H1 (cell line): ENCODE data around the gene LCE2C. TPM values are rescaled to one million over a fixed set of nuclear protein-coding genes. Genes with fewer than 3 reads are reported as not detected.

Source experiments
- CTCF ChIA-PET: fragments of 300-600 bp; sonication (Branson Sonifier 250); formaldehyde crosslinking; loops from one replicate; lab custom pipeline; 2021; ENCODE audit not compliant: partially characterized antibody; lab: Charles Lee
- POLR2A ChIA-PET: fragments of 300-600 bp; sonication (Branson Sonifier 250); formaldehyde crosslinking; loops from one replicate; lab custom pipeline; 2021; ENCODE audit warnings: inconsistent platforms; ENCODE audit not compliant: partially characterized antibody; lab: Charles Lee
- DNase-seq, 2 experiments: peaks; one replicate each; pipeline versions ENCODE4 v3.0.0 to v3.0.0-alpha.2; 2010 to 2022; ENCODE audit warnings: low spot score in 2 of 2, low read depth in 1 of 2, mixed read lengths in 1 of 2
- FAIRE-seq: peaks from 2 replicates; lab custom pipeline; 2011; peaks lifted over from hg19 to GRCh38; lab: Jason Lieb, UNC
- H2AFZ ChIP-seq: 2 replicates; pipeline ENCODE4 v1.8.1; 2012; ENCODE audit warnings: low read length, inconsistent platforms
- H2AK5ac ChIP-seq: 2 replicates; pipeline ENCODE4 v1.6.1; 2013; ENCODE audit warnings: low read depth, low read length
- H2BK120ac ChIP-seq: replicated peaks from 2 replicates; pipeline ENCODE3; 2013; ENCODE audit warnings: low read depth, low read length, inconsistent platforms
- H2BK12ac ChIP-seq: 2 replicates; pipeline ENCODE4 v1.6.1; 2013; ENCODE audit warnings: low read depth, low read length
- H2BK15ac ChIP-seq: 2 replicates; pipeline ENCODE4 v1.6.1; 2013; ENCODE audit warnings: low read length
- H2BK20ac ChIP-seq: 2 replicates; pipeline ENCODE4 v1.6.1; 2013; ENCODE audit warnings: low read length
- H2BK5ac ChIP-seq: 2 replicates; pipeline ENCODE4 v1.6.1; 2013; ENCODE audit warnings: low read depth, low read length
- H3K14ac ChIP-seq: 2 replicates; pipeline ENCODE4 v1.6.1; 2013; ENCODE audit warnings: inconsistent platforms; ENCODE audit not compliant: insufficient read length
- H3K18ac ChIP-seq: 2 replicates; pipeline ENCODE4 v1.6.1; 2013; ENCODE audit warnings: low read length; ENCODE audit errors: extremely low read depth
- H3K23ac ChIP-seq: 2 replicates; pipeline ENCODE4 v1.6.1; 2013; ENCODE audit warnings: inconsistent platforms; ENCODE audit not compliant: insufficient read length
- H3K23me2 ChIP-seq: 2 replicates; pipeline ENCODE4 v1.6.1; 2013; ENCODE audit warnings: low read depth, low read length
- H3K27ac ChIP-seq: 2 replicates; pipeline ENCODE4 v1.6.1; 2011; ENCODE audit warnings: low read depth, low read length, inconsistent platforms
- H3K27me3 ChIP-seq, 4 experiments: replicated peaks in 1 of 4; 1 replicate in 1 of 4; 2 replicates in 3 of 4; pipeline versions ENCODE4 v1.6.1 to v1.8.1; 2011 to 2013; ENCODE audit warnings: low read length in 3 of 4, mild to moderate bottlenecking in 3 of 4, inconsistent platforms in 2 of 4, mixed read lengths in 2 of 4, moderate library complexity in 1 of 4; ENCODE audit not compliant: control insufficient read depth in 3 of 4, insufficient read depth in 3 of 4; ENCODE audit errors: extremely low read depth in 1 of 4
- H3K36me3 ChIP-seq, 4 experiments: 2 replicates each; pipeline versions ENCODE4 v1.6.1 to v1.8.1; 2011 to 2013; ENCODE audit warnings: mild to moderate bottlenecking in 4 of 4, low read length in 3 of 4, moderate library complexity in 2 of 4, control low read depth in 1 of 4, inconsistent platforms in 1 of 4; ENCODE audit not compliant: insufficient read depth in 4 of 4, control insufficient read depth in 2 of 4
- H3K4ac ChIP-seq: replicated peaks from 2 replicates; pipeline ENCODE3; 2013; ENCODE audit warnings: low read length, low read depth, mixed read lengths, inconsistent platforms; ENCODE audit not compliant: insufficient read length
- H3K4me1 ChIP-seq, 4 experiments: replicated peaks in 1 of 4; 1 replicate in 1 of 4; 2 replicates in 3 of 4; pipeline versions ENCODE4 v1.6.1 to v1.8.1; 2011 to 2013; ENCODE audit warnings: low read length in 3 of 4, inconsistent platforms in 2 of 4, mixed read lengths in 1 of 4; ENCODE audit not compliant: insufficient read depth in 4 of 4, control insufficient read depth in 3 of 4
- H3K4me2 ChIP-seq, 2 experiments: 2 replicates each; pipeline versions ENCODE4 v1.6.1 to v1.8.1; 2011 to 2013; ENCODE audit warnings: low read depth in 2 of 2, low read length in 2 of 2, control low read depth in 1 of 2, inconsistent platforms in 1 of 2, mild to moderate bottlenecking in 1 of 2; ENCODE audit not compliant: insufficient read depth in 1 of 2
- H3K4me3 ChIP-seq, 4 experiments: fragments of 200-600, 300-600 bp in 1 of 4; sonication (generic), shearing (Covaris generic), sonication (Bioruptor Twin) in 1 of 4; 2 replicates each; pipeline versions ENCODE4 v1.5.1 to v1.8.1; 2011 to 2016; ENCODE audit warnings: low read length in 4 of 4, low read depth in 3 of 4, control low read depth in 2 of 4, inconsistent platforms in 2 of 4, mild to moderate bottlenecking in 2 of 4, mixed read lengths in 1 of 4, moderate library complexity in 1 of 4; ENCODE audit not compliant: insufficient read depth in 2 of 4; ENCODE audit errors: extremely low read depth in 1 of 4
- H3K56ac ChIP-seq: replicated peaks from 2 replicates; pipeline ENCODE3; 2013; ENCODE audit warnings: low read depth, mild to moderate bottlenecking, mixed read lengths, low read length, inconsistent platforms; ENCODE audit not compliant: insufficient read length
- H3K79me1 ChIP-seq: 2 replicates; pipeline ENCODE4 v1.6.1; 2013; ENCODE audit warnings: low read depth, low read length, control low read depth
- H3K79me2 ChIP-seq, 2 experiments: 2 replicates each; pipeline versions ENCODE4 v1.6.1 to v1.8.1; 2012 to 2013; ENCODE audit warnings: low read length in 2 of 2, mild to moderate bottlenecking in 2 of 2, inconsistent platforms in 1 of 2; ENCODE audit not compliant: insufficient read depth in 2 of 2, control insufficient read depth in 1 of 2
- H3K9ac ChIP-seq, 4 experiments: replicated peaks in 1 of 4; 1 replicate in 1 of 4; 2 replicates in 3 of 4; pipeline versions ENCODE4 v1.6.1 to v1.8.1; 2011 to 2013; ENCODE audit warnings: low read depth in 3 of 4, low read length in 3 of 4, control low read depth in 2 of 4, mild to moderate bottlenecking in 2 of 4, moderate library complexity in 2 of 4, inconsistent platforms in 1 of 4; ENCODE audit errors: extremely low read depth in 1 of 4
- H3K9me3 ChIP-seq, 2 experiments: 2 replicates each; pipeline versions ENCODE4 v1.6.1 to v1.8.1; 2012 to 2013; ENCODE audit warnings: mild to moderate bottlenecking in 2 of 2, moderate library complexity in 2 of 2, control low read depth in 1 of 2, inconsistent platforms in 1 of 2, low read depth in 1 of 2, low read length in 1 of 2, mixed read lengths in 1 of 2; ENCODE audit not compliant: insufficient read depth in 2 of 2
- H4K20me1 ChIP-seq, 2 experiments: replicated peaks in 1 of 2; 2 replicates each; pipeline versions ENCODE3 to v1.8.1; 2011 to 2013; ENCODE audit warnings: inconsistent platforms in 2 of 2, low read length in 2 of 2, mild to moderate bottlenecking in 1 of 2; ENCODE audit not compliant: insufficient read depth in 2 of 2, control insufficient read depth in 1 of 2
- H4K5ac ChIP-seq: 2 replicates; pipeline ENCODE4 v1.6.1; 2013; ENCODE audit warnings: low read length, low read depth, mixed read lengths, inconsistent platforms; ENCODE audit not compliant: insufficient read length
- H4K8ac ChIP-seq: 2 replicates; pipeline ENCODE4 v1.8.0; 2013; ENCODE audit warnings: mild to moderate bottlenecking, moderate library complexity, low read length, inconsistent platforms; ENCODE audit not compliant: insufficient read depth; ENCODE audit errors: extremely low read depth
- H4K91ac ChIP-seq: replicated peaks from 2 replicates; pipeline ENCODE3; 2013; ENCODE audit warnings: low read length, mixed read lengths, inconsistent platforms; ENCODE audit not compliant: insufficient read length
- BCL11A ChIP-seq, 2 experiments: IDR thresholded peaks; one replicate each; pipeline ENCODE4 v1.6.1; 2011; ENCODE audit warnings: low read depth in 2 of 2, low read length in 2 of 2, mild to moderate bottlenecking in 2 of 2
- CBX5 ChIP-seq: fragments of 300-800, 300-1000 bp; sonication (generic); IDR thresholded peaks from 2 replicates; pipeline ENCODE4 v1.7.1; 2016; ENCODE audit warnings: antibody characterized with exemption, low read length, low read depth
- CHD2 ChIP-seq: IDR thresholded peaks from 2 replicates; pipeline ENCODE4 v1.6.1; 2012; ENCODE audit warnings: low read length, improper control_type of control experiment
- GTF2F1 ChIP-seq: IDR thresholded peaks from 2 replicates; pipeline ENCODE4 v1.6.1; 2012; ENCODE audit warnings: low read depth, low read length, improper control_type of control experiment, borderline replicate concordance
- HDAC6 ChIP-seq: IDR thresholded peaks from one replicate; pipeline ENCODE4 v1.7.1; 2012; ENCODE audit warnings: low read depth, mild to moderate bottlenecking, inconsistent platforms, low read length, moderate library complexity
- JUND ChIP-seq: IDR thresholded peaks from 2 replicates; pipeline ENCODE4 v1.6.1; 2011; ENCODE audit warnings: mild to moderate bottlenecking, improper control_type of control experiment, low read length
- KDM1A ChIP-seq: fragments of 200-600, 300-600 bp; sonication (generic); IDR thresholded peaks from 2 replicates; pipeline ENCODE4 v1.7.1; 2016; ENCODE audit warnings: mild to moderate bottlenecking, low read length, borderline replicate concordance
- KDM5A ChIP-seq: fragments of 200-600 bp; IDR thresholded peaks from 2 replicates; pipeline ENCODE4 v1.7.1; 2012; ENCODE audit warnings: mild to moderate bottlenecking, low read length, inconsistent platforms, mixed read lengths
- SIN3A ChIP-seq, 2 experiments: IDR thresholded peaks in 1 of 2; conservative IDR thresholded peaks in 1 of 2; 2 replicates each; pipeline ENCODE4 v1.6.1; 2011 to 2012; ENCODE audit warnings: low read length in 2 of 2, improper control_type of control experiment in 1 of 2, low read depth in 1 of 2, mild to moderate bottlenecking in 1 of 2
- SIX5 ChIP-seq: IDR thresholded peaks from 2 replicates; pipeline ENCODE4 v1.6.1; 2011; ENCODE audit warnings: mild to moderate bottlenecking, low read depth, low read length
- SRF ChIP-seq: IDR thresholded peaks from 2 replicates; pipeline ENCODE4 v1.6.1; 2011; ENCODE audit warnings: mild to moderate bottlenecking, low read depth, low read length, moderate library complexity
- WGBS, 2 experiments: shearing (Covaris generic) in 1 of 2; methylation state at CpG; one replicate each; pipeline versions ENCODE4 v1.1.6 to v1.1.7; 2013 to 2015; ENCODE audit warnings: low lambda C conversion rate in 2 of 2, mixed read lengths in 2 of 2, inconsistent platforms in 1 of 2, low coverage in 1 of 2, missing lambda C conversion rate in 1 of 2; ENCODE audit not compliant: insufficient replicate concordance in 2 of 2, insufficient coverage in 1 of 2, insufficient read length in 1 of 2; ENCODE audit errors: extremely low coverage in 1 of 2, missing lambda C conversion rate in 1 of 2; 5-methylcytosine and 5-hydroxymethylcytosine counted together
- polyA plus RNA-seq, 7 experiments: library from polyadenylated mRNA; depleted of rRNA in 3 of 7; stranded (reverse) in 5 of 7; unstranded in 2 of 7; fragments of >200 nt in 5 of 7; fragments of 200-250 nt in 2 of 7; gene quantifications; 1 replicate in 5 of 7; 2 replicates in 1 of 7; 4 replicates in 1 of 7; pipeline versions ENCODE4 v1.2.1 to v1.2.3, GENCODE V29; 2011 to 2013; ENCODE audit warnings: missing spikeins in 2 of 7, mixed read lengths in 2 of 7
- total RNA-seq: library from RNA; stranded (reverse); fragmentation: NEBNext Ultra II Directional; extraction: Animal tissue kit (Norgen Biotek cat#: 25700); gene quantifications from 2 replicates; pipeline ENCODE4 v1.2.1, GENCODE V29; 2021

LCE2C gene
- total and polyA plus RNA-seq, 2 of the 8 experiments (the other 6 are each of a cell fraction or from before 2014, with no cell fraction given) = not detected

DNA sequence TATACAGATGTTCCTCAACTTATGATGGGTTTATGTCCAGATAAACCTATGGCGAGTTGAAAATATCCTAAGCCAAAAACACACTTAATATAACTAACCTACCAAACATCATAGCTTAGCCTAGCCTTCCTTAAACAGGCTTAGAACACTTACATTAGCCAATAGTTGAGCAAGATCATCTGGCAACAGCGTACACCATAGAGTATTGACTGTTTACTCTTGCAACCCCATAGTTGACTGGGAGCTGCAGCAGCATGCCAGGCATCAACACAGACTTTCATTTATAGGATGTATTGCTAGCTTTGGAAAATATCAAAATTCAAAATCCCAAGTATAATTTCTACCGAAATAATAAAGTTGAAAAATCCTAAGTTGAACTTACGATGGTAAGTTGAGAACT lies 17.4 kb upstream of the LCE2C start:
- Histone ChIP-seq H3K4ac (no peak overlapping the region), H2AK5ac (no peak overlapping the region), H2BK12ac (no peak overlapping the region), H4K8ac (no peak overlapping the region), H3K4me3 (no peak overlapping the region), H2BK5ac (no peak overlapping the region), H4K5ac (no peak overlapping the region), H3K4me2 (no peak overlapping the region), H2BK20ac (no peak overlapping the region), H4K91ac (no peak overlapping the region), H3K23me2 (no peaks in the 10 kb centered on the region), H3K79me1 (no peaks in the 10 kb centered on the region), H4K20me1 (no peaks in the 10 kb centered on the region), H3K18ac (no peak overlapping the region), H2BK120ac (no peak overlapping the region), H3K23ac (no peak overlapping the region), H3K9me3 (peaks cover 54 to 57% of the 10 kb centered on the region in 2 experiments), H3K36me3 (no peaks in the 10 kb centered on the region), H2AFZ (no peak overlapping the region), H3K14ac (no peak overlapping the region), H3K79me2 (no peaks in the 10 kb centered on the region), H3K9ac (no peak overlapping the region), H2BK15ac (no peak overlapping the region), H3K27me3 (no peaks in the 10 kb centered on the region), H3K27ac (no peak overlapping the region), H3K56ac (no peak overlapping the region), H3K4me1 (no peaks in the 10 kb centered on the region)
- CTCF ChIA-PET = no interaction called here
- WGBS, 2 experiments = 83% methylated on average over 4 of the region's 4 CpGs; no CpG with 5 or more reads in 1 of the 2 experiments
- FAIRE-seq (no peak), DNase-seq (no peak)
- no peak for TF ChIP-seq SIN3A (conservative IDR thresholded peaks at IDR 0.05 in 1 of 2, IDR thresholded peaks at IDR 0.05 in 1 of 2; ENCODE audit: low read depth in 1 of 2, low read length in 2 of 2)
- TF ChIP-seq KDM1A = no peak
- TF ChIP-seq JUND = no peak
- TF ChIP-seq KDM5A = no peak
- no peak for TF ChIP-seq SIX5
- no peak for TF ChIP-seq SRF
- TF ChIP-seq BCL11A (IDR thresholded peaks at IDR 0.05; ENCODE audit: low read depth in 2 of 2, low read length in 2 of 2) = no peak
- TF ChIP-seq CBX5 = no peak
- TF ChIP-seq GTF2F1 = no peak
- TF ChIP-seq CHD2 = no peak
- TF ChIP-seq HDAC6 = no peak
- POLR2A ChIA-PET = no interaction called here
